Activated naive CD4-positive, alpha-beta T cell treated with anti-CD3 and anti-CD28 coated beads, Interleukin-2, amount 50 U/mL, for 72 hours (primary cell): Measurements from ENCODE around the gene SNAI1. TPM values are rescaled to one million over a fixed set of nuclear protein-coding genes. Genes with fewer than 3 reads are reported as not detected.
"Not testable (repeated sequence)": the region's sequence is repeated elsewhere in the genome, so short reads cannot be mapped to it uniquely, and the experiment has no call there.

Experiments
- ATAC-seq, 2 donors: fragments of 150-1000 bp; cut with Tn5 transposase; 2 replicates each; pipeline ENCODE4 v1.10.0; 2021; ENCODE audit warnings: mild to moderate bottlenecking in 2 of 2, moderate library complexity in 2 of 2
- DNase-seq, 2 donors: peaks; one replicate each; pipeline ENCODE4 v3.0.0; 2021 to 2022; ENCODE audit warnings: low spot score in 2 of 2
- H3K27ac Mint-ChIP-seq, 2 donors: one replicate each; pipeline ENCODE4 v1.8.0; 2022; ENCODE audit warnings: mild to moderate bottlenecking in 2 of 2, mixed read lengths in 2 of 2
- H3K36me3 Mint-ChIP-seq, 2 donors: one replicate each; pipeline ENCODE4 v1.8.0; 2022; ENCODE audit warnings: mixed read lengths in 2 of 2
- H3K9me3 Mint-ChIP-seq, 2 donors: one replicate each; pipeline ENCODE4 v1.8.0; 2022; ENCODE audit warnings: mixed read lengths in 2 of 2
- total RNA-seq, 2 donors: library from RNA; stranded (reverse); gene quantifications; one replicate each; pipeline ENCODE4 v1.2.3, GENCODE V29; 2022

SNAI1 gene
- total RNA-seq, 2 donors from 2014 or later, result 0.33 to 0.43 TPM

- not testable (repeated sequence) for H3K27ac Mint-ChIP-seq, ATAC-seq, DNase-seq, H3K9me3 Mint-ChIP-seq
- H3K36me3 Mint-ChIP-seq, result peaks cover 6 to 34% of the 10 kb centered on the region in 2 donors
Measured at GRCh38 chr20:49955830-49956396, 26.9 kb upstream of the SNAI1 start.

- no peak for DNase-seq
- H3K36me3 Mint-ChIP-seq, result peaks cover 6 to 28% of the 10 kb centered on the region in 2 donors
- ATAC-seq, result no peak
- peak overlapping the region in 1 of 2 donors; percentile 44 for H3K27ac Mint-ChIP-seq
- no peaks in the 10 kb centered on the region for H3K9me3 Mint-ChIP-seq
Measured at GRCh38 chr20:49956689-49957088, 26.1 kb upstream of the SNAI1 start.

DNA sequence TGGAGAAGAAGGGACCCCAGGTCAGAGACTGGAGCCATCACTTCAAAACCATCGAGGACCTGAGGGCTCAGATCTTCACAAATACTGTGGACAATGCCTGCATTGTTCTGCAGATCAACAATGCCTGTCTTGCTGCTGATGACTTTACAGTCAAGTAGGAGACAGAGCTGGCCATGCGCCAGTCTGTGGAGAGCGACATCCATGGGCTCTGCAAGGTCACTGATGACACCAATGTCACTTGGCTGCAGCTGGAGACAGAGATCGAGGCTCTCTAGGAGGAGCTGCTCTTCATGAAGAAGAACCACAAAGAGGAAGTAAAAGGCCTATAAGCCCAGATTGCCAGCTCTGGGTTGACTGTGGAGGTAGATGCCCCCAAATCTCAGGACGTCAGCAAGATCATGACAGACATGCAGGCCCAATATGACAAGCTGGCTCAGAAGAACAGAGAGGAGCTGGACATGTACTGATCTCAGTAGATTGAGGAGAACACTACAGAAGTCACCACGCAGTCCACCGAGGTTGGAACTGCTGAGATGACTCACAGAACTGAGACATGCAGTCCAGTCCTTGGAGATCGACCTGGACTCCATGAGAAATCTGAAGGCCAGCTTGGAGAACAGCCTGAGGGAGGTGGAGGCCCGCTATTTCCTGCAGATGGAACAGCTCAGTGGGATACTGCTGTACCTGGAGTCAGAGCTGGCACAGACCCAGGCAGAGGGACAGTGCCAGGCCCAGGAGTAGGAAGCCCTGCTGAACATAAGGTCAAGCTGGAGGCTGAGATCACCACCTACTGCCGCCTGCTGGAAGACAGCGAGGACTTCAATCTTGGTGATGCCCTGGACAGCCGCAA lies 25.5 kb upstream of the SNAI1 start:
- Mint-ChIP-seq H3K27ac (peak overlapping the region in 1 of 2 donors; percentile 44), H3K36me3 (peaks cover 6 to 24% of the 10 kb centered on the region in 2 donors)
- not testable (repeated sequence) for ATAC-seq, H3K9me3 Mint-ChIP-seq, DNase-seq

DNA sequence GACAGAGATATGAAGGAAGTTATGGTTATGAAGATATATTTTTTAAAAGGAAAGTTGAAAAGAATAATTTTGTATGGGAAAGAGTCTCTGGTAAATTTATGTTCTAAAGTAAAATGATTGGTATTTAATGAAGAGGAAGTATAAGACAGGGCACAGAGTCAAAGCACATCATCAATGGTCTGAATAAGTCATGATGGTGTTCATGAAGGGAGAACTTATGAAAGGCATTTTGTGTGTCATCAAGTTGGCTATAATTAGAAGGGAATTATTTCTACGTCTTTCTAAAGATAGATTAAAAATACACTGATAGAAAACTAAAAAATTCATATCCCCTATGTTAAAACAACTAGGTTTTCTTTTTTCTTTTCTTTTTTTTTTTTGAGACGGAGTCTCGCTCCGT lies 21.4 kb upstream of the SNAI1 start:
- DNase-seq (no peak), ATAC-seq (no peak)
- Mint-ChIP-seq H3K9me3 (no peaks in the 10 kb centered on the region), H3K27ac (no peak overlapping the region), H3K36me3 (peaks cover 0 to 10% of the 10 kb centered on the region in 2 donors)

GRCh38 chr20:49964964-49965780 lies 17.6 kb upstream of the SNAI1 start:
- DNase-seq (peak in 1 of 2 donors; percentile 38), ATAC-seq (peak; percentile 40 to 48)
- H3K9me3 Mint-ChIP-seq, result no peaks in the 10 kb centered on the region
- H3K36me3 Mint-ChIP-seq, result no peaks in the 10 kb centered on the region
- no peak overlapping the region for H3K27ac Mint-ChIP-seq

DNA sequence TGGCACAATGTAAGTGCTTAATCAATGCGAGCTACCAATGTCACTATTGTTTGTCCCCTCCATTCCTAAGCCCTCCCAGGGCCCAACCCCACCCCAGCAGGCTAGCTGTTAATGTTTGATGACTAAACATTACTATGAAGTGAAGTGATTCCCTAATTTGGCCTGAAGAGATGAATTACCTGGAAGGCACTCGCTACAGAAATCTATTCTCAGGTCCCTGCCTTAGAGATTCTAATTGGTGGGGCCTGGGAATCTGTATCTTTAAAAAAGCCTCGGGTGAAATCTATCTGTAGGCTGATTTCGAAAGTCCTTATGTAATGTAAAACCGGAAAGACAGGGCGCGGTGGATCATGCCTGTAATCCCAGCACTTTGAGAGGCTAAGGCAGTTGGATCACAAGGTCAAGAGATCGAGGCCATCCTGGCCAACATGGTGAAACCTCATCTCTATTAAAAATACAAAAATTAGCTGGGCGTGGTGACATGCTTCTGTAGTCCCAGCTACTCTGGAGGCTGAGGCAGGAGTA lies 16.9 kb upstream of the SNAI1 start:
- DNase-seq (no peak), ATAC-seq (no peak)
- Mint-ChIP-seq H3K27ac (no peak overlapping the region), H3K9me3 (no peaks in the 10 kb centered on the region), H3K36me3 (no peaks in the 10 kb centered on the region)

DNA sequence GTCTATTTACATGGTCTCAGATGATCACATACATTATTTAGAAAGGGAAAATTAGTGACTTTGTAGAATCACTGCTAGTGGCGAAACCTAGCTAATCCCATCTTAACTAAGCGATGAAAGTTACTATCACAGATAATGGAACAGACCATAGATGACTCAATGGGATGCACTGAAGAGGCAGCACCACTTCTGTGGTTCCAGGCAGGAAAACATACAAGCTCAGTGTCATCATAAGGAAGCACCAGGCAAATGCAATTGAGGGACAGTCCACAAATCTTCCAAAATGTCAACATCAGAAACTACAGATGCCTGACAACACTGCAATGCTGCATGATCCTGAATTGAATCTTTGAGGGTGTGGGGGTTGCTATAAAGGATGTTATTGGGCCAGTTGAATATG lies 15.9 kb upstream of the SNAI1 start:
- Mint-ChIP-seq H3K36me3 (no peaks in the 10 kb centered on the region), H3K9me3 (no peaks in the 10 kb centered on the region), H3K27ac (no peak overlapping the region)
- DNase-seq (no peak), ATAC-seq (no peak)

- Mint-ChIP-seq H3K36me3 (no peaks in the 10 kb centered on the region), H3K27ac (peak overlapping the region in 1 of 2 donors; percentile 74), H3K9me3 (no peaks in the 10 kb centered on the region)
- DNase-seq (no peak), ATAC-seq (no peak)
Measured at GRCh38 chr20:49969234-49969633, 13.5 kb upstream of the SNAI1 start.

DNA sequence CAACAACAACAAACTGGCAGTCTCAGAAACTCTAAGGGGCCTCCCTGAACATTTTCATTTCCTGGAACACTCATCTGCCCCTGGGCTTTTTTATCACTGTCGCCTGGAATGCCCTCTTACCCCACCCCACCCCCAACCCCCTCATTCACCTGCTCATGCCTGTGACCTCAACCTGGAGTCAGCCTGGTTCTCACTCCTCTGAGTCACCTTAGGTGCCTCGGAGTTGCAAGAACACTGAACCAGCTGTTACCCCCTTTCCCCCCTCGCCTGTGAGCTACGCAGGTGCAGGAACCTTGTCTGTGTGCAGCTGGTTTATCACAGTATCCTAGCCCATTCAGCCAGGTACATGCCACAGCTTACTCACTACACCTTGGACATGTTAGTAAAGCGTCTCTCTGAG lies 12.8 kb upstream of the SNAI1 start:
- DNase-seq (no peak), ATAC-seq (no peak)
- Mint-ChIP-seq H3K36me3 (no peaks in the 10 kb centered on the region), H3K9me3 (no peaks in the 10 kb centered on the region), H3K27ac (no peak overlapping the region)

DNA sequence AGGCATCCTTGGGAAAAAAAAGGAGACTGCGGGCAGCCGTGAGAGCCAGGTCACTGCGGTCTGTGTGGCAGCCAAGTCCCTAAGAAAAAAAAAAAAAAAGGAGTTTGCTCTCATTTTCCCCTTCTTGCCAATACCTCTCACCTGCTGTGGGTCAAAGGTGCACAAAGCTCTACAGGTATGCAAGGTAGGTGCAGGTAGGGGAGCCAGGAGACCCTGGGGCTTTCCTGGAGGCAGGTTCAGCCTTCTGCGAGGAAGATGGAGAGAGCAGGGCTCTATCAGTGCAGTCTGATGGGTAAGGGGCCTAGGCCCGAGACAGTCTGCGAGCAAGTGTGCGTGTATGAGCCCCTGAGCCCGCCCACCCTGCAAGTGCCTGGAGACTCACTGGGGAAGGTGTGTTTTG lies 12.3 kb upstream of the SNAI1 start:
- ATAC-seq (no peak), DNase-seq (no peak)
- H3K9me3 Mint-ChIP-seq, result no peaks in the 10 kb centered on the region
- H3K27ac Mint-ChIP-seq, result no peak overlapping the region
- no peaks in the 10 kb centered on the region for H3K36me3 Mint-ChIP-seq

DNA sequence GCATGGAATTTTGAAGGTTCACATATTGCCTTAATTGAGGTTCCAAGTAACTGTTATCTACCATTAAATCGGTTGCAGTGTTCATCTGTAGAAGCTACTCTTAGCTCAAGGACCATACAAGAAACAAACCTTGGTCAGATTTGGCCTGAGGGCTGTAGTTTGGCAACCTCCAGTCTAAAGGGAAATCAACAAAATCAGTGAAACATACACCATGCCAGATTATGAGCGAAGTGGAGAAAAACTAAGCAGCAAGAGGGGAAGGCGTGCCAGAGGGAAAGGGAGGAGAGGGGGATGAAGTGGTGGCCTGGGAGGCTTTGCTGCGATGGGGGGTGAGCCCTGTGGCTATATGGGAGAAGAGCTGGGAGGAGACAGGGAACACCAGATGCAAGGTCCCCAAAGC lies 8.8 kb upstream of the SNAI1 start:
- Mint-ChIP-seq H3K36me3 (no peaks in the 10 kb centered on the region), H3K27ac (no peak overlapping the region), H3K9me3 (no peaks in the 10 kb centered on the region)
- no peak for DNase-seq
- ATAC-seq, result no peak

DNA sequence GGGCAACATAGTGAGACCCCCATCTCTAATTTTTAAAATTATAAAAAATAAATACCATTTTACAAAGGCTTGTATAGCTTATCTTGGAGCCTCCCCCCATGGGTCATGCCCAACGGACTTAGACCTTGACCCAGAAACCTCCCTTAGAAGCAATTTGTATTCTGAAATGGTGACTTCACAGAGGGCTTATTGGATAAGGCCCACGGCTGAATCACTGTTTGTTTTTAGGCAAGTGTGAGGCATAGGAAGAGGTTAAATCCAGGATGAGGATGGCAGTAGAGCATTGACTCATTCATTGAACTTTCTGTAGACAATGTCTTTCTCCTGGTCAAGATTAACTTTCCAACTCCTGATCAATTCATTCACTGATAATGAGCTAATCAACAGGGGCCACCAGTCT lies 6.2 kb upstream of the SNAI1 start:
- no peaks in the 10 kb centered on the region for H3K9me3 Mint-ChIP-seq

DNA sequence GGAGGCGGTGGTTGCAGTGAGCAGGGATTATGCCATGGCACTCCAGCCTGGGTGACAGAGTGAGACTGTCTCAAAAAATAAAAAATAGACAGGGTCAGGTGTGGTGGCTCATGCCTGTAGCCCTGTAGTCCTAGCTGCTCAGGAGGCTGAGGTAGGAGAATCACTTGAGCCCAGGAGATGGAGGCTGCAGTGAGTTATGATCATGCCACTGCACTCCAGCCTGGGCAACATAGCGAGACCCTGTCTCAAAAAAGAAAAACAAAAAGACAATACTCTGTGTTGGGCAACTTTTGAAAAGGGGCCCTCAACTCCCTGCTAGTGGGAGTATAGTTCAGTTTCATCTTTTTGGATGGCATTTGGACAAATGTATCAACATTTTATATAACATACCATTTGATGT lies 5.0 kb upstream of the SNAI1 start:
- H3K27ac Mint-ChIP-seq, H3K36me3 Mint-ChIP-seq, H3K9me3 Mint-ChIP-seq, ATAC-seq, DNase-seq: not testable (repeated sequence)

More for the DNA sequence above, 6.2 kb upstream of the SNAI1 start:
- H3K36me3 Mint-ChIP-seq, result no peaks in the 10 kb centered on the region
- ATAC-seq, result no peak
- no peak for DNase-seq
- no peak overlapping the region for H3K27ac Mint-ChIP-seq

DNA sequence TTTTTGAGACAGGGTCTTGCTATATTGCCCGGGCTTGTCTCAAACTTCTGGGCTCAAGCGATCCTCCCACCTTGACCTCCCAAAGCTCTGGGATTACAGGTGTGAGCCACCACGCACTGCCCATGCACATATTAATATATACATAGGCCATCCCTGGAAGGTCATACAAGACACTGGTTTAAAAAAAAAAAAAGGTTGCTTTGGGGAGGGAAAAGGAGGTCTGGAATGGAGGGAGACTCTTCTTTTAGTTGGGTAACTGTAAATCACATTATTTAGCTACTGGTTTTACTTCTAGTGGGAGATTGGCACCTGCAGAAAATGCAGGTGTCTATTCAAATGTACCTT lies 4.1 kb upstream of the SNAI1 start:
- Mint-ChIP-seq H3K27ac (no peak overlapping the region), H3K36me3 (peaks cover 0 to 4% of the 10 kb centered on the region in 2 donors), H3K9me3 (no peaks in the 10 kb centered on the region)
- ATAC-seq (no peak), DNase-seq (no peak)

GRCh38 chr20:49979030-49979832 lies 3.5 kb upstream of the SNAI1 start:
- H3K36me3 Mint-ChIP-seq, result peaks cover 0 to 4% of the 10 kb centered on the region in 2 donors
- H3K9me3 Mint-ChIP-seq, result no peaks in the 10 kb centered on the region
- ATAC-seq, result peak; percentile 61 to 70
- no peak overlapping the region for H3K27ac Mint-ChIP-seq
- DNase-seq, result peak in 1 of 2 donors; percentile 77
